GM21825 (cell line): Measurements from ENCODE around the gene CACNA2D1.
"Not testable (repeated sequence)": the region's sequence is repeated elsewhere in the genome, so short reads cannot be mapped to it uniquely, and the experiment has no call there.

Experiments
- ATAC-seq: cut with Tn5 transposase; IDR thresholded peaks from one replicate; pipeline ENCODE4 v1.9.1; 2021; ENCODE audit warnings: mild to moderate bottlenecking, moderate library complexity; ENCODE audit not compliant: unreplicated experiment

The CACNA2D1 gene

DNA sequence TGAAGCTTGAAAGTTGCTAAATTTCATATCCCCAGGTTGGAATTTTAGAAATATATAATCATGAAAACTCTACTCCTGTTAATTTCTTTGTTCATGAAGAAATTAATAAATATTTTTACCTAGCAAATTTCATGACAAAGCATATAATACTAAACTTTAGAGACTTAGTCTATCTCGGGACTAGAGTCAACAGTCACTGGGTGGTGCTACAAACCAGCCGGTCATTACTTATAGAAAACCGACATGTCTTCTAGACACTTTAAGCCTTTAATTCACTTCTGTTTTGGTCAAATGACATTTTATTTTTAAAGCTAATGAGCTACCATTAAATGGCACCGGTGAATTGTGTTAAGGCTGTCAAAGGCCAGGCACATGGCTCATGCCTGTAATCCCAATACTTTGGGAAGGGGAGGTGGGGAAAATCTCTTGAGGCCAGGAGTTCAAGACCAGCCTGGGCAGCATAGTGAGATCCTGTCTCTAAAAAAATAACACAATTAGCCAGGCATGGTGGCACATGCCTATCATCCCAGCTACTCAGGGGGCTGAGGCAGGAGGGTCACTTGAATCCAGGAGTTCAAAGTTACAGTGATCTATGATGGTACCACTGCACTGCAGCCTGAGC lies 270.1 kb downstream of the CACNA2D1 start:
- no peak for ATAC-seq

DNA sequence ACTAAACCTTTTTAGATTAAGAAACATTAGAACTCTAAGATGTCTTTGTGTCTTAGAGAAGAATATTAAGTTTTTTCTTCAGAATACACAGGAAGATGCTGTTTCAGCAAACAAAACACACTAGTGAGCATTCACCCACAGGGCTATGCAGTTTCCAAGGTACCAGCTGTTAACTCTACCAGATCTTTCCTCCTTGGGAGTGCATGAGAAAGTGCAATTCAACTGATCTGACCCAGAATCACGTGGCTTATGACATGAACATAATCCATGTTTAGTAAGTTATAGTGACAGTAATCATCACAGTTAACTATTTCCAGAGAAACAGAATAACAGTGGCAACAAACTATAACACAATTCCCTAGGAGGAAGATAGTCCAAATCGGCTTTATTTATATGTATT lies 270.7 kb downstream of the CACNA2D1 start:
- ATAC-seq: no peak

DNA sequence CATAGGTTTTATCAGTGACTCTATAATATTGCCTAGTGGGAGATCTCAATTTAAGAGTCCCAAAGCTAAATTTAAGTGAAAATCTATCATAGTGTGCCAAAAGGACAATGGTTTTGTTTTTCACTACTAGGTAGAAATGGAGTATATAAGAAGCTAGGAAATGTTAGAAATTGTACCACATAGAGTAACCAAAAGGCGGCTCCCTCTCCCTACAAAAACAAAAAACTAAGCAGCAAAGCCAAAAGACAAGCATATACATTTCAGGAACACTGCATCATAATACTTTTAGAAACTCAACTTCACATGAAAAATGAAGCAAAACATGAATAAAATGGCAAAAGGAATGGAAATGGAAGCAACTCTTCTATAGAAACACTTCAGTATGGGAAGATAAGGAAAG lies 271.6 kb downstream of the CACNA2D1 start:
- no peak for ATAC-seq

DNA sequence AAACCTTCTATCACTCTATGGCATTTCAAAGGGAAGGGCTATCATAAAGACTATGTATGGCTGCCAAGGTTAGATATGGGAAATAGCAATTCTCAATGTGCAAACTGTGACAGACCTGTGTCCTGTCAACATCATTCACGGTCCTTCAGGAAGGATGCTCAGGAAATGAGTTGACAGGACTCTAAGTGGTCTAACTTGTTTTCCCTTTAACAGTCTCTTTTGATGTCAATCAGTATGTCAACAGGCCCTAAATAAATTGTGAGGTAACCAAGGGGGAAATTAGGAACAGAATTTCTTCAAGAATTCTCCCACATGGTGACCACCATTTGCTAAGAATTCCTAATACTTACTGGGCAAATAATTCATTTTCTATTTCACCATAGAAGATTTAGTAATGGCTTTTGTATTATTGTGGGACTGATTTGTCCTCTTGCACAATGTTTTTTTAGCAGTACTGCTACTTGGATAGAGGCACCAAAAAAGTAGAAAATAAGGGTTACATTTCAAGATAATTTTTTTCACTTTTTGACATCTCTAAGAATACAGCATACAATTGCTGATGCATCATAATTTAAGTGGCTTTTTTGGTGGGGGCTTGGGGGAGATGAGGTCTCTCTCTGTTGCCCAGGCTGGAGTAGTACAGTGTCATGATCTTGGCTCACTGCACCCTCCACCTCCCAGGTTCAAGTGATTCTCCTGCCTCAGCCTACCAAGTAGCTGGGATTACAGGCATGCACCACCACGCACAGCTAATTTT lies 275.8 kb downstream of the CACNA2D1 start:
- no peak for ATAC-seq

DNA sequence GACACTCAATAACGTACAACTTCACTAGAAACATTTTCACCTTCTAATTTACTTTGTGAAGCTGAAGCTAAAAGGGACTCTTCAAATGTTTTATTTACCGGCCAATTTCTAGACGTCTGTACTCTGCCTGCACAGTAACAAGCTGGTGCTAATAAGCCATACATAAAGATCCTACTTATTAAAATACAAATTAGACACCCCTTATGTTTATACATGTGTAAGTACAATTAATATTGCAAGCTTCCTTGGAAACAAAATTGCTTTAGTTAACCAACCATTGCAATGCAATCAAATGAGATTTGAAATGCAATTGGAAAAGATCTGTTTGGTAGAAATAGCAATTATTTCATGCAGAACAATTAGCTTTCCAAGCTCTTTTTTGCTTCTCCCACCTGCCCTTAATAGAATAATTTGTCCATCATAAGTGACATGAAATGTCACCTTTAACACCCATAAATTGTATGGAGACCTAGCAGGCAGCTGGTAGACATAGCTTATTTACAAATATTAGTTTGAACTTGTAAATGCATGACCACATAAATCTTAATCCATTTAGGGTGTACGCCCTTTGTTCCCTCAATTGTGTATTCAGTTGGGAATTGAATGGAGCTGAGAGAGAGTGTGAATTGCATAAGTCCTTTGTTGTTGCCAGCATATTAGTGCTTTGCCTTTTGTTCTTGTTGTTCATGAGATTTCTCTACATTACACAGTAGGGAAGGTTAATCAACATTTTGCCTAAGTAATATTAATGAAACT lies 277.1 kb downstream of the CACNA2D1 start:
- ATAC-seq: no peak

DNA sequence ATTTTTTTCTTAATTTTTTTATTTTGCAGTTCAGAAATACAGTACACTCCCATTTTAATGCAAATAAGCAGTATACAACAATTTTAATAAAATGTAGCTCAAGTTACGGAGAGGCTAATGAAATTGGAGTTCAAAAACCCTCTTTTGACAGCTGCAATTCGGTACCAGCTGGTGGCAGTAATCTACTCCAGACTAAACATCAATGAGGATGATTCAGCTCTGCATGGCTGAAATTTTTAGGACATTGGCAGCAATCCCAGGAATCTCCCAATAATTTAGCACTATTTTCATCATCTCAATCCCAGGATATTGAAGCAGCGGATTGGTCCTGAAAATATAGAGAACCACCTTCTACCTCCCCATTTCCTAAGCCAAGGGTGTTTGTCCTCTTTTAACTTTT lies 278.8 kb downstream of the CACNA2D1 start:
- ATAC-seq: no peak

DNA sequence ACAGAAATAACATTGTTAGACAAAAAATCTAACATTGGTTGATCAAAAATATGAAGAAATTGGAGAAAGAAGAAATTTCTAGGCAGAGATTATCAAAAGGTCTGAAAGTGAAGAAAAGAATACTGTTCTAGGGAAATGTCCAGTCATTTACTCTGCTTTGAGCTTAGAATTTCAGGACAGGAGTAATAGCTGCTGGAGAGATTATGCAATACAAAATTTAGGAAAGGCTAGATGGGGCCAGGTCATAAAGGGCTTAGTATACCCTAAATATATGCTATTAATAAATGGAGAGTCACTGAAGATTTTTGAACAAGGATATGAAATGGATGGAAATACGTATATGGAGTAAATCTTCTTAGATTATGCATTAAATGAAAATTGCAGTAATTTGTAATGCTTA lies 279.2 kb downstream of the CACNA2D1 start:
- no peak for ATAC-seq

DNA sequence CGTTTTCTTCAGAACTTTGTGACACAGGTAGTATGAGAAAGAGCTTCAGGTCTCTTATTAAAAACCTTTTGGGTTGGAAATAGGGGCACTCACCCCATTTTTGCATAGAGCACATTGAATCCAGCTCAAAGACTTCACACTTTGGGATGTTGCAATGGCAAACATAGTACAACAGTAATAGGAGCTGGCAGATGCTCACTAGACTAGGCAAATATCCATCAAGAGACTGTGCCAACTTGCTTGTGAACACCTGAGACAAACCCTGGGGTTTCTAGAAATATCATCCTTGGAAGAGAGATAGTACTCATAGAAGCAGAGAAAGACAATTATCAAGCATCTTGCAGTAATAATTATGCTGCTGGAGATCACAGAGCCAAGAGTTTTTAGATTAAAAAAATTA lies 280.0 kb downstream of the CACNA2D1 start:
- ATAC-seq: no peak

DNA sequence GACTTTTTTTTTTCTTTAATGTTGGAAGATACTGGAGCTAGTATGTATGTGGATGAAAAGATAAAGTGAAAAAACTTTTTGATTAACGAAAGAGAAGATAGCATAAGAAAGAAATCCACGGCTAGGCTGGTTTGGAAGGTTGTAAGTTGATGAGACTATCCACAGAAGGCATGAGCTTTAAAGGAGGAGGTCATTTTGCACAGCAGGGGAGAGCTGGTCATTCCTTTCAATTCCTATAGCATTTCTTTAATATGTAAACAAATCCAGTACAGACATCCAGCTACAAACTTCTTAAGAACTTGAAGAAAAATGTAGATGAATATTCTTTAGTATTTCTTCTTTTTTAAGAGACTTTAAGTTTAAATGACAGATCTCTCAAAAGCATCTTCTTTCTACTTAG lies 281.3 kb downstream of the CACNA2D1 start:
- no peak for ATAC-seq

DNA sequence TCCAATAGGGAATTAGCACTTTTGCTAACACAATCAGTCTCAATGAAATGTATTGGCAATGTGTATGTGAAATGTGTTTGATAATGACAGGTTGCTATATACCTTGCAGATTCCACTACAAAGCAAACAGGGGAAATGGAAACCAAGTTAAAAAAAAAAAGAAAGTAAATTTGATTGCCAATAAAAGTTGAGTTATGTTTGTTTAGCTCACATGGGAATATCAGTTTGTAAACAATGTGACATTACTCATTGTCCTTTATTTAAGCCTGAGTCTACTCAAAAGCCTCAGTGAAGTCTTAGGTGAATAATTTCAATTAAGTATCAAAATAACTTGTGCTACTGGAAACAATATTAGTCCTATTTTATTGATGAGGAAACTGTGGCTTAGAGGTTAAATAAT lies 285.2 kb downstream of the CACNA2D1 start:
- no peak for ATAC-seq

DNA sequence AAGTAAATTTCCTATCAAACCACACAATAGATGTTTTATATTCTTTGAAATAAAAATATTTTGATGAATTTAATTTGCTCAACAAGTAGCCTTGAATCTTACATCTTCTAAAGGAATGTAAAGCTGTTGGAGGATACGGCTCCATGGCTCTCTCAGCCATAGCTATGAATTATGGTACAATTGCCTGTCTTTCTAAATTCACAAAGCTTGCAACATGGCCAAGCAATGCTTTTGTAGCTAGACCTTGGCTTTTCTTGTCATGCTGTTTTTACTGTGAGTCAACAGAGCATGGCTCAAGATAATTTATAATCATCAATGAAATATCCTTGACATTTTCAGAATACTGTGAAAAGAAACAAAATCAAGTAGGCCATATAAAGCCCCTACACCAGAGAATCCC lies 286.7 kb downstream of the CACNA2D1 start:
- no peak for ATAC-seq

DNA sequence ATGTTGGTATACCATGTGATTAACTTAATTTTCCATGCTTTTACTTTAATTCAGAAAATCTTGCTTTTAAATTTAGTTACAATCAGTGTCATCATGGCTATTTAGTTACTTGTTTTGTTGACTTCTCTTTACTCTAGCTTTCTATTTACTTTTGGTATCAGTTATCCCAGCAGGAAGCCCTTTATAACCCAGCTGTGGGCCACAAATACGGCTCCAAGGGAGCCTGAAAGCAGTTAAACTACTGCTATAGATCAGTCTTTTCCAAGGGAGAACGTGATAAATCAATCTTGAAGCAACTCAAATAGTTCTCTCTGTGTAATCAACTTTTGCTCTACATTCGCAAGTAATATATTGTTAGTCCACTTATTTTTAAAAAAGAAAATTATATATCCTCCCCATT lies 287.4 kb downstream of the CACNA2D1 start:
- no peak for ATAC-seq

DNA sequence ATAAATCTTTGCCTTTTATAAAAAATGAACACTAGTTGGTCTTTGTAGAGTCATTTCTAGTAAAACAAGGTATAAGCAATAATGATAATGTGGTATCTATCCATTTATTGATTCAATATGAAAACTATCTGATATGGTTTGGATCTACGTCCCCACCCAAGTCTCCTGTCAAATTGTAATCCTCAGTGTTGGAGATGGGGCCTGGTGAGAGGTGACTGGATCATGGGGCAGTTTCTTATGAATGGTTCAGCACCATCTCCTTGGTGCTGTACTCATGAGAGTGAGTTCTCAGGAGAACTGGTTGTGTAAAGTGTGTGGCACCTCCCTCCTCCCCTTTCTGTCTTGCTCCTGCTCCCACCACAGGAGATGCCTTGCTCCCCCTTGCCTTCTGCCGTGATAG lies 288.8 kb downstream of the CACNA2D1 start:
- ATAC-seq: no peak

DNA sequence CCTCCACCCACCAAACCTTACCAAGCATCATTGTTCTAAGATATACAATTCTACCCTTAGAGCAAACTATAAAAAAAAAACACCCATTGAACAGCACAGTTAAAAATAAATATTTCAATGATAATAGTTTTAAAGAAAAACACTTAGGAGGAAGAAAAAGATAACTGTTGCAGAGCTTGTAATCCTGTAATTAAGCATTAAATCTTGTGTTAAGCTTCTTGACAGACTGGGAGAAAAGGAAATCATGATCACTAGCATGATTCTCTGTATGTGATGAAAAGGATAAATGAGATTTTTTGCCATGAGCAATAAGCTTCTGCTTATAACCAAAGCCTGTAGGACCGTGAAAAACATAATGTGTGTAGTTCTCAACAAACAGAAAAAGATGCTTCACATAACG lies 289.8 kb downstream of the CACNA2D1 start:
- ATAC-seq: no peak

DNA sequence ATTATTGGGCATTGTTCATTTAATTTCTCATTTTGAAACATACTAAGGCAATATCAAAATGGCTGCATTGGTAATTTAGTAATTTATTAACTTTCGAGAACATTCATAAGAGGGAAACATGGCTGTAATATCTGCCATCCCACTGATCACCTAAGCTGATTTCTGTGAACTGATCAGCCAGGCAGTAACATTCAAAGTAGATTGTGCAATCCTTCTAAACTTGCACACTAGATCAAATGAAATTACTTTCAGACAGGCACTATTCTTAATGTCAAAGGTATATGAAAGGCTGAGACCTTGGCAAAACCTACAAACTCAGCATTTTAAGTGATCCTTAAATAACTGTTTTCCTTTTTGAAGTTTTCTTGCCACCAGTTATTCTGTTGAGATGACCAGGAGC lies 290.7 kb downstream of the CACNA2D1 start:
- no peak for ATAC-seq

DNA sequence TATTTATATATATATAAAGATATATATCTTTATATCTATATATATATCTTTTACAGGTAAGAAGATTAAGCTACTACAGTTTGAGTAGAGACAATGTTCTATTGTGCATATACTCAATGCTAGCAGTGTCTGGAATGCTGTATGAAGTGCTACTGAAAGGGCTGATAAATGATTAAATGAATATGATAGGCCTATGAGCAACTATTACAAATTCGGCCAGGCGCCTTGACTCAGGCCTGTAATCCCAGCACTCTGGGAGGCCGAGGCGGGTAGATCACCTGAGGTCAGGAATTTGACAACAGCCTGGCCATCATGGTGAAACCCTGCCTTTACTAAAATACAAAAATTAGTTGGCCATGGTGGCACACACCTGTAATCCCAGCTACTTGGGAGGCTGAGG lies 297.1 kb downstream of the CACNA2D1 start:
- no peak for ATAC-seq

DNA sequence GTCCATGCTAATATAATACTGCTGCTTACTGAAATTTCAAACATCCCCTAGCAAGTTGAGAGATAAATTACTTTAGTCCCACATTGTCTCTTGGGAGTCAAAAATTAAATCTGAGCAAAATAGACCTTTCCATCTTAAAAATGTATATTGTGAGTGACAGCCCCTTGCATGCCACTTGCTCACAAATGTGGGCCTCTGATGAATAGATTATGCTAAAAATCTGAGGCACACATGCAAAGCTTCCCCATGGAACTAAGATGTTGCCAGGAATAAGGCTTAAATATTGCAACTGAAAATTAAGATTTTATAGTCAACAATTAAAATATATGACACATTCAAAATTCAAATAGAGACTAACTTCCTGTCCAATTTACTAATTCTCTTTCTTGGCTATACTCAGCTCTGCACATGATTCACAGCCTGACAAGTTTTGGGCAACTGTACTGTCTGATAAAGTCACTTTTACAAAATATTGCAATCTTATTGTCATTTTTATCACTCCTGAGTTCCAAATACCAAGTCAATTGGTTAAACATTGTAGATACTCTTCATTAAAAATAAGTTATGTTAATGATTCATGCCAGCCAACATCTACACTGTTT lies 301.2 kb downstream of the CACNA2D1 start:
- no peak for ATAC-seq

DNA sequence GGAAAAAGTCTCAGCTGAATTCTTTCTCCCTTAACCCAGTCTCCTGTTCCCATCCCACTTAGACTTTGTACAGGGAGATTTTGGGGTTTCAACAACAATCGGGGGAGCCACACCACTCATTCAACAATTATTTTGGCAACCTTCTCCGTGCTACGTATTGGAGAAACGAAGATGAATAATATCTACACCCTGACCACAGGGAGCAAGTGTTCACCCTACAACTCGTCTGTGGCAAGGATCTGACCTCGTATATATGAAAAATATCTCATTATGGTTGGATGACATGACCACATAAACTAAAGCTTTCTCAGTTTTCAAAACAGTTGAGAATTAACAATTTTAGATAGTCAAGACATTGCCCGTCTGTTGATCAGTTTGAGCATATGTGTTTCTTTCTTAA lies 302.1 kb downstream of the CACNA2D1 start:
- ATAC-seq: no peak

DNA sequence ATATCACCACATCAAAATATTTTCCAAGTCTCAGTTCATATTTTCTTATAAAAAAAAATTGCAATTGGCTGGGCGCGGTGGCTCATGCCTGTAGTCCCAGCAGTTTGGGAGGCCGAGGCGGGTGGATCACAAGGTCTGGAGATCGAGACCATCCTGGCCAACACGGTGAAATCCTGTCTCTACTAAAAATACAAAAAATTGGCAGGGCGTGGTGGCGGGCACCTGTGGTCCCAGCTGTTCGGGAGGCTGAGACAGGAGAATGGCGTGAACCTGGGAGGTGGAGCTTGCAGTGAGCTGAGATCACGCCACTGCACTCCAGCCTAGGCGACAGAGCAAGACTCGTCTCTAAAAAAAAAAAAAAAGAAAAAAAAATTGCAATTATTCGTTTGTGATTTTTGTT lies 303.0 kb downstream of the CACNA2D1 start:
- not testable (repeated sequence) for ATAC-seq

DNA sequence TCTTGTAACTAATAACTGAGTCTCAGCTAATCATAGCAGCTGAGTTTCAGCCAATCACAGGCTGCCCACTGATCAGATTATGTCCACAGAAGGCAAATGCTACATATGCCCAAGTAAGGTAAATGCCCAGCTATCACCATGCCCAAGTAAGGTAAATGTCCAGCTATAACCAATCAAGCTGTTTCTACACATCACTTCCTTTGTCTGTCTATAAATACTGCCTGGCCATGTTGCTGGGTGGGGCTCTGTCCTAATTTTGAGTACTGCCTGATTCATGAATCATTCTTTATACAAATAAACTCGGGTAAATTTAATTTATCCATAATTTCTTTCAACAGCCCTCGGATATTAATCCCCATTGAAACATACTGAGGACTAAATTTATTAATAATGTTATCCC lies 312.4 kb downstream of the CACNA2D1 start:
- no peak for ATAC-seq

DNA sequence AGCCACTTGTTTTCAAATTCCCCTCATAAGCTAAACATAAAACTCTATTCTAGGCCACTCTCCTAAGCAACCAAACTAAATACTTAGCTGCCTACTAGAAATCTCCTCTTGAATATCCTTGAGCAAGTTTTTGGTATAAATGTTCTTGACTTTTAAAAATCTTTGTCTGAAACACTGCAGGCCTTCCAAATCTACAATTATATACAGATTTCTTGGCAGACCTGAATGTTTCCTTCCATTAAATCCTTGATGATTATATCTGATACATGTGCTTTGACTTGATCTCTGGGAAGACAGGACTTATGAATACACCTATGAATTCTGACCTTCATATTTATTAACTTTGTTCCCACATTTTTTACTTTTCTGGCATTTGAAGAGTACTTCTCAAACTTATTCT lies 314.5 kb downstream of the CACNA2D1 start:
- no peak for ATAC-seq

DNA sequence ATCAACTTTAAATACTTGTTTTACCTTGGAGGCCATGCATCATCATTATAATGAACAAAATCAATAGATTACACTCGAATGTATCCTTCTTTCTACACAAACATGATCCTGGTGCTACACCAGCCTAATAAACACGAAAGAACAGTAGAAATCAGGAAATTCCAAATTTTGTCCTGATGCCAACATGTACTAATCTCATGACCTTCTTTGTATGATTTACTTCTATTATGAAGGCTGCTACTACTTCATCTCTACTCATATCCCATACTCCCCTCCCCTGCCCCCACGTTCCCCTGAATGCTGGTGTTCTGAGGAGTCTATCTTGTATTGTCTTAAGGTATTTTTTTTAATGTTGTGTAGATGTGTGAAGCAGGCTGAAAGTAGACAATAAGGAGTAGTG lies 315.0 kb downstream of the CACNA2D1 start:
- no peak for ATAC-seq
